ENCODE results near the gene SPSB2.
A peak's percentile ranks its signal among the peaks of the same experiment; 100 is the strongest.

The SPSB2 gene

GRCh38 chr12:6832125-6832524, 41.0 kb downstream of the SPSB2 start:
- Mint-ChIP-seq H3K4me1 (ENCODE audit: low read depth) (peaks cover 32% of the 10 kb centered on the region), H3K36me3 (ENCODE audit: low read depth) (no peaks in the 10 kb centered on the region), H3K27me3 (peaks cover 46% of the 10 kb centered on the region), H3K27ac (no peak overlapping the region), H3K9me3 (no peaks in the 10 kb centered on the region), H3K4me3 (no peak overlapping the region)
- intact Hi-C loops (cut with micrococcal nuclease): no loop called here

- intact Hi-C loops (cut with micrococcal nuclease): no loop called here
- Mint-ChIP-seq H3K36me3 (ENCODE audit: low read depth) (no peaks in the 10 kb centered on the region), H3K9me3 (no peaks in the 10 kb centered on the region), H3K4me3 (no peak overlapping the region), H3K4me1 (ENCODE audit: low read depth) (peaks cover 35% of the 10 kb centered on the region), H3K27ac (no peak overlapping the region), H3K27me3 (peaks cover 52% of the 10 kb centered on the region)
Measured at GRCh38 chr12:6831450-6831995, 41.6 kb downstream of the SPSB2 start.

GRCh38 chr12:6830999-6831398, 42.1 kb downstream of the SPSB2 start:
- H3K36me3 Mint-ChIP-seq (ENCODE audit: low read depth): no peaks in the 10 kb centered on the region
- no peaks in the 10 kb centered on the region for H3K9me3 Mint-ChIP-seq
- H3K27me3 Mint-ChIP-seq: peaks cover 57% of the 10 kb centered on the region
- no peak overlapping the region for H3K4me3 Mint-ChIP-seq
- intact Hi-C loops (cut with micrococcal nuclease): no loop called here
- no peak overlapping the region for H3K27ac Mint-ChIP-seq
- peaks cover 35% of the 10 kb centered on the region for H3K4me1 Mint-ChIP-seq (ENCODE audit: low read depth)

- Mint-ChIP-seq H3K9me3 (no peaks in the 10 kb centered on the region), H3K4me3 (no peak overlapping the region), H3K27ac (no peak overlapping the region), H3K36me3 (ENCODE audit: low read depth) (peaks cover under 1% of the 10 kb centered on the region), H3K4me1 (ENCODE audit: low read depth) (peaks cover 37% of the 10 kb centered on the region), H3K27me3 (peaks cover 59% of the 10 kb centered on the region)
- intact Hi-C loops (cut with micrococcal nuclease): no loop called here
Measured at GRCh38 chr12:6830286-6830890, 42.7 kb downstream of the SPSB2 start.

- peak overlapping the region; percentile 37 for H3K27ac Mint-ChIP-seq
- peaks cover 66% of the 10 kb centered on the region for H3K27me3 Mint-ChIP-seq
- H3K4me3 Mint-ChIP-seq: peak overlapping the region; percentile 73
- intact Hi-C loops (cut with micrococcal nuclease): loop anchor here (5.0 kb wide), 3 partner anchors 92 to 212 kb away; partner anchors contain the start of gene ZNF384
- H3K36me3 Mint-ChIP-seq (ENCODE audit: low read depth): peaks cover 8% of the 10 kb centered on the region
- H3K4me1 Mint-ChIP-seq (ENCODE audit: low read depth): peaks cover 44% of the 10 kb centered on the region
- no peaks in the 10 kb centered on the region for H3K9me3 Mint-ChIP-seq
Measured at GRCh38 chr12:6829536-6830220, 43.4 kb downstream of the SPSB2 start.

- Mint-ChIP-seq H3K36me3 (ENCODE audit: low read depth) (peaks cover 15% of the 10 kb centered on the region), H3K4me1 (ENCODE audit: low read depth) (peaks cover 45% of the 10 kb centered on the region), H3K4me3 (peak overlapping the region; percentile 73), H3K27me3 (peaks cover 67% of the 10 kb centered on the region), H3K9me3 (no peaks in the 10 kb centered on the region), H3K27ac (peak overlapping the region; percentile 37)
- intact Hi-C loops (cut with micrococcal nuclease): loop anchor here (5.0 kb wide), 3 partner anchors 92 to 212 kb away; partner anchors contain the start of gene ZNF384
Measured at GRCh38 chr12:6828781-6829535, 44.1 kb downstream of the SPSB2 start.

GRCh38 chr12:6827982-6828780, 44.9 kb downstream of the SPSB2 start, which contains the start of gene P3H3:
Gene P3H3 (plus strand): TSS chr12:6828407. CDS start chr12:6828441, 34 bp downstream.
- Mint-ChIP-seq H3K27me3 (peaks cover 65% of the 10 kb centered on the region), H3K4me3 (peak within 1 kb of the TSS; percentile 73), H3K4me1 (ENCODE audit: low read depth) (peaks cover 47% of the 10 kb centered on the region), H3K27ac (peak within 1 kb of the TSS; percentile 37), H3K36me3 (ENCODE audit: low read depth) (peaks cover 15% of the 10 kb centered on the region), H3K9me3 (no peaks in the 10 kb centered on the region)
- intact Hi-C loops (cut with micrococcal nuclease): loop anchor here (5.0 kb wide), 3 partner anchors 91 to 211 kb away; partner anchors contain the start of gene ZNF384

GRCh38 chr12:6827437-6827911, 45.6 kb downstream of the SPSB2 start:
- Mint-ChIP-seq H3K4me1 (ENCODE audit: low read depth) (peaks cover 54% of the 10 kb centered on the region), H3K27ac (no peak overlapping the region), H3K36me3 (ENCODE audit: low read depth) (peaks cover 15% of the 10 kb centered on the region), H3K4me3 (peak overlapping the region; percentile 48), H3K27me3 (peaks cover 67% of the 10 kb centered on the region), H3K9me3 (no peaks in the 10 kb centered on the region)
- intact Hi-C loops (cut with micrococcal nuclease): loop anchor here (5.0 kb wide), 3 partner anchors 90 to 210 kb away; partner anchors contain the start of gene ZNF384

- no peak overlapping the region for H3K27ac Mint-ChIP-seq
- H3K36me3 Mint-ChIP-seq (ENCODE audit: low read depth): peaks cover 15% of the 10 kb centered on the region
- intact Hi-C loops (cut with micrococcal nuclease): loop anchor here (5.0 kb wide), 3 partner anchors 90 to 210 kb away; partner anchors contain the start of gene ZNF384
- H3K4me1 Mint-ChIP-seq (ENCODE audit: low read depth): peaks cover 60% of the 10 kb centered on the region
- H3K9me3 Mint-ChIP-seq: no peaks in the 10 kb centered on the region
- H3K27me3 Mint-ChIP-seq: peaks cover 66% of the 10 kb centered on the region
- H3K4me3 Mint-ChIP-seq: no peak overlapping the region
Measured at GRCh38 chr12:6826734-6827436, 46.2 kb downstream of the SPSB2 start.

GRCh38 chr12:6826125-6826733, 46.9 kb downstream of the SPSB2 start:
- intact Hi-C loops (cut with micrococcal nuclease): loop anchor here (5.0 kb wide), 3 partner anchors 89 to 209 kb away; partner anchors contain the start of gene ZNF384
- no peaks in the 10 kb centered on the region for H3K9me3 Mint-ChIP-seq
- peaks cover 63% of the 10 kb centered on the region for H3K4me1 Mint-ChIP-seq (ENCODE audit: low read depth)
- H3K4me3 Mint-ChIP-seq: no peak overlapping the region
- peaks cover 15% of the 10 kb centered on the region for H3K36me3 Mint-ChIP-seq (ENCODE audit: low read depth)
- peaks cover 60% of the 10 kb centered on the region for H3K27me3 Mint-ChIP-seq
- no peak overlapping the region for H3K27ac Mint-ChIP-seq

- intact Hi-C loops (cut with micrococcal nuclease): loop anchor here (1.0 to 5.0 kb wide), 4 partner anchors 72 to 208 kb away; partner anchors contain the start of genes MLF2 and ZNF384
- no peak overlapping the region for H3K27ac Mint-ChIP-seq
- H3K4me3 Mint-ChIP-seq: no peak overlapping the region
- H3K4me1 Mint-ChIP-seq (ENCODE audit: low read depth): peaks cover 65% of the 10 kb centered on the region
- H3K9me3 Mint-ChIP-seq: no peaks in the 10 kb centered on the region
- H3K36me3 Mint-ChIP-seq (ENCODE audit: low read depth): peaks cover 18% of the 10 kb centered on the region
- peaks cover 54% of the 10 kb centered on the region for H3K27me3 Mint-ChIP-seq
Measured at GRCh38 chr12:6825398-6826124, 47.5 kb downstream of the SPSB2 start.
